Left lung (tissue), 10 donors: ENCODE measurements around the gene CISTR. TPM values are rescaled to one million over a fixed set of nuclear protein-coding genes. Genes with fewer than 3 reads are reported as not detected.

Experiments
- ATAC-seq: fragments of 200-7000 bp; cut with Tn5 transposase; one replicate; pipeline ENCODE4 v1.9.1; 2020; ENCODE audit warnings: moderate library complexity
- DNase-seq, 4 donors: peaks; one replicate each; pipeline ENCODE4 v3.0.0-alpha.2; 2013 to 2020
- H3K27ac ChIP-seq, 2 donors: fragments of 200-600 bp; sonication (generic) in 1 of 2; one replicate each; pipeline versions ENCODE4 v1.5.0 to v1.8.0; 2020 to 2021
- H3K27me3 ChIP-seq, 2 donors: fragments of 200-600 bp; sonication (generic) in 1 of 2; one replicate each; pipeline versions ENCODE4 v1.5.0 to v1.8.0; 2020 to 2021
- H3K36me3 ChIP-seq, 2 donors: fragments of 200-600 bp; sonication (generic) in 1 of 2; one replicate each; pipeline versions ENCODE4 v1.5.0 to v1.8.0; 2020 to 2021
- H3K4me1 ChIP-seq, 2 donors: fragments of 200-600 bp; one replicate each; pipeline ENCODE4 v1.8.0; 2021
- H3K4me3 ChIP-seq, 2 donors: fragments of 200-600 bp; sonication (generic) in 1 of 2; one replicate each; pipeline versions ENCODE4 v1.5.0 to v1.8.0; 2020 to 2021; ENCODE audit warnings: mild to moderate bottlenecking in 1 of 2
- H3K9me3 ChIP-seq, 2 donors: fragments of 200-600 bp; sonication (generic) in 1 of 2; one replicate each; pipeline versions ENCODE4 v1.5.0 to v1.8.0; 2020 to 2021
- CTCF ChIP-seq, 2 donors: fragments of 200-600 bp; sonication (generic) in 1 of 2; IDR thresholded peaks; one replicate each; pipeline versions ENCODE4 v1.5.0 to v1.8.0; 2021; ENCODE audit warnings: antibody characterized with exemption in 2 of 2
- intact Hi-C, 2 donors: fragments of 100-400 bp; cut with DNase I; formaldehyde crosslinking; loops; one replicate each; pipeline versions ENCODE4 v1.11.2 to v1.14.2; 2022
- polyA plus RNA-seq, 6 donors: library from polyadenylated mRNA; unstranded; fragments of 120-200 nt; gene quantifications; one replicate each; pipeline ENCODE4 v1.2.1, GENCODE V29; 2013; ENCODE audit not compliant: insufficient read length in 6 of 6
- total RNA-seq, 2 donors: library from RNA; stranded (reverse); fragmentation: NEBNext Ultra II Directional; extraction: Animal tissue kit (Norgen Biotek cat#: 25700); gene quantifications; one replicate each; pipeline ENCODE4 v1.2.1, GENCODE V29; 2021
- donor health status: DM: no; HTN: yes; CAD: no.
- donor health status: DM: no; HTN: no; CAD: no.

Gene CISTR
- total and polyA plus RNA-seq, 8 donors: not detected

- Histone ChIP-seq H3K4me1 (no peaks in the 10 kb centered on the region), H3K9me3 (no peaks in the 10 kb centered on the region), H3K36me3 (peaks cover 0 to 70% of the 10 kb centered on the region in 2 donors), H3K4me3 (no peak overlapping the region), H3K27me3 (no peaks in the 10 kb centered on the region), H3K27ac (no peak overlapping the region)
- no peak for DNase-seq
- intact Hi-C loops: no loop called here
- no peak for TF ChIP-seq CTCF (IDR thresholded peaks at IDR 0.05)
- no peak for ATAC-seq
Measured at GRCh38 chr12:53713516-53713915, 38.3 kb downstream of the CISTR start.

GRCh38 chr12:53712059-53712643 is 39.6 kb downstream of the CISTR start:
- TF ChIP-seq CTCF (IDR thresholded peaks at IDR 0.05): no peak
- no peaks in the 10 kb centered on the region for H3K4me1 ChIP-seq
- peaks cover 0 to 58% of the 10 kb centered on the region in 2 donors for H3K36me3 ChIP-seq
- H3K4me3 ChIP-seq: no peak overlapping the region
- H3K27ac ChIP-seq: no peak overlapping the region
- intact Hi-C loops: no loop called here
- peaks cover 0 to 8% of the 10 kb centered on the region in 2 donors for H3K27me3 ChIP-seq
- no peaks in the 10 kb centered on the region for H3K9me3 ChIP-seq
- ATAC-seq: no peak
- DNase-seq: no peak

GRCh38 chr12:53710091-53710490 is 41.7 kb downstream of the CISTR start:
- TF ChIP-seq CTCF (IDR thresholded peaks at IDR 0.05): no peak
- DNase-seq (no peak), ATAC-seq (no peak)
- Histone ChIP-seq H3K27me3 (peaks cover 0 to 28% of the 10 kb centered on the region in 2 donors), H3K27ac (no peak overlapping the region), H3K4me3 (no peak overlapping the region), H3K36me3 (peaks cover 0 to 37% of the 10 kb centered on the region in 2 donors), H3K9me3 (no peaks in the 10 kb centered on the region), H3K4me1 (no peaks in the 10 kb centered on the region)
- intact Hi-C loops: no loop called here

GRCh38 chr12:53709671-53710070 is 42.1 kb downstream of the CISTR start:
- H3K27me3 ChIP-seq: peaks cover 0 to 32% of the 10 kb centered on the region in 2 donors
- H3K4me1 ChIP-seq: no peaks in the 10 kb centered on the region
- H3K36me3 ChIP-seq: peaks cover 0 to 33% of the 10 kb centered on the region in 2 donors
- no peaks in the 10 kb centered on the region for H3K9me3 ChIP-seq
- DNase-seq (no peak), ATAC-seq (no peak)
- H3K27ac ChIP-seq: no peak overlapping the region
- no peak for TF ChIP-seq CTCF (IDR thresholded peaks at IDR 0.05)
- no peak overlapping the region for H3K4me3 ChIP-seq
- intact Hi-C loops: no loop called here

- intact Hi-C loops: no loop called here
Measured at GRCh38 chr12:53706080-53706479, 45.7 kb downstream of the CISTR start.

More at GRCh38 chr12:53706080-53706479, 45.7 kb downstream of the CISTR start:
- Histone ChIP-seq H3K27ac (no peak overlapping the region), H3K4me3 (no peak overlapping the region), H3K36me3 (no peaks in the 10 kb centered on the region), H3K27me3 (peaks cover 4 to 68% of the 10 kb centered on the region in 2 donors), H3K4me1 (no peaks in the 10 kb centered on the region), H3K9me3 (no peaks in the 10 kb centered on the region)
- DNase-seq (no peak), ATAC-seq (no peak)
- no peak for TF ChIP-seq CTCF (IDR thresholded peaks at IDR 0.05)
